Liver (tissue), 3 donors: ENCODE data around the gene SLC22A6.

Source experiments
- EGR1 ChIP-seq, 2 donors: IDR thresholded peaks; 2 replicates each; pipeline ENCODE4 v1.6.1; 2016 to 2018; ENCODE audit warnings: antibody characterized with exemption in 2 of 2, low read depth in 2 of 2
- FOXA1 ChIP-seq: IDR thresholded peaks from 2 replicates; pipeline ENCODE4 v1.6.1; 2016; ENCODE audit warnings: antibody characterized with exemption
- GABPA ChIP-seq, 2 donors: IDR thresholded peaks in 1 of 2; conservative IDR thresholded peaks in 1 of 2; 2 replicates each; pipeline ENCODE4 v1.6.1; 2016; ENCODE audit warnings: antibody characterized with exemption in 2 of 2, mild to moderate bottlenecking in 1 of 2, moderate library complexity in 1 of 2
- JUND ChIP-seq, 2 donors: IDR thresholded peaks; 2 replicates each; pipeline ENCODE4 v1.6.1; 2016; ENCODE audit warnings: antibody characterized with exemption in 2 of 2
- RAD21 ChIP-seq, 2 donors: IDR thresholded peaks; 2 replicates each; pipeline ENCODE4 v1.6.1; 2016; ENCODE audit warnings: antibody characterized with exemption in 2 of 2, mild to moderate bottlenecking in 2 of 2
- RXRA ChIP-seq, 2 donors: IDR thresholded peaks; 2 replicates each; pipeline ENCODE4 v1.6.1; 2017 to 2018; ENCODE audit warnings: antibody characterized with exemption in 2 of 2, mild to moderate bottlenecking in 1 of 2
- SP1 ChIP-seq: IDR thresholded peaks from 2 replicates; pipeline ENCODE4 v1.6.1; 2018; ENCODE audit warnings: antibody characterized with exemption, mild to moderate bottlenecking
- TAF1 ChIP-seq: conservative IDR thresholded peaks from 2 replicates; pipeline ENCODE4 v1.6.1; 2016; ENCODE audit warnings: antibody characterized with exemption, mild to moderate bottlenecking
- YY1 ChIP-seq: IDR thresholded peaks from 2 replicates; pipeline ENCODE4 v1.6.1; 2016; ENCODE audit warnings: antibody characterized with exemption, mild to moderate bottlenecking
- TF ChIP-seq, protein P1 (sequence below): fragments of 150-350 bp; IDR thresholded peaks from 2 replicates; pipeline ENCODE4 v1.5.1; 2017; ENCODE audit warnings: improper control_type of control experiment, low read depth, low read length; ENCODE audit not compliant: missing input control
- TF ChIP-seq, protein P2 (sequence below): IDR thresholded peaks from 2 replicates; pipeline ENCODE4 v1.6.1; 2016; ENCODE audit warnings: antibody characterized with exemption
- donor health status: healthy.
- donor health status: healthy.

DNA sequence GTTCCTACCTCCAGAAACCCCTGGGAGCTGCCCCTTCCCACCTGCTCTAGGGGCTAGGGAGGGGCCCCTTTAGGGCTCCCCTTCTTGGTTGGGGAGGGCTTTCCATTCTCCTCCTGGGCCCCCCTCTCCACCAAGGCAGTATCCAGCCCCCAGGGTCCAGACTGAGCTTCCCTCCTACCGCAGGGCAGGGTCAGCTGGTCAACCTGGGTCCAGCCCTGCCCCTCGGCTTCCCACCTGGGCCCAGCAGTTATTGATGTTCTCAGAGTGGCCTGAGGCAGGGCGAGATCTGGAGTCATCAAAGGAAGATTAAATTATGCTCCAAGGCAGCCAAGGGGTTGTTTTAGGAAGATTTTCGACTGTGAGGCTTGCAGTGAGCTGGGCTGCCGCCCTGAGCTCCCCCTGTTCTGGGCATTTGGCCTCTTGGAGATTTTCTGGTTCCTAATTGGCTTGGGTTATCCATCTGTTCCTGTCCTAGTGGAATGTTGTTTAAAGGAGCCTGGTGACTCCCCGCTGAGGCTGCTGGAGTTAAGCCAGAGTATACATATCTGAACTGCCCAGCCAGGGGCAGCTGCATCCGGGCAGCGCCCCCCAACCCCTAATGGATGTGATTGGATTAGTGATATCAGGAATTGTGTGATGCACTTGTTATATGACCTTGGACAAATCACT, 32.7 kb upstream of the SLC22A6 start:
- TF ChIP-seq, protein P1, sequence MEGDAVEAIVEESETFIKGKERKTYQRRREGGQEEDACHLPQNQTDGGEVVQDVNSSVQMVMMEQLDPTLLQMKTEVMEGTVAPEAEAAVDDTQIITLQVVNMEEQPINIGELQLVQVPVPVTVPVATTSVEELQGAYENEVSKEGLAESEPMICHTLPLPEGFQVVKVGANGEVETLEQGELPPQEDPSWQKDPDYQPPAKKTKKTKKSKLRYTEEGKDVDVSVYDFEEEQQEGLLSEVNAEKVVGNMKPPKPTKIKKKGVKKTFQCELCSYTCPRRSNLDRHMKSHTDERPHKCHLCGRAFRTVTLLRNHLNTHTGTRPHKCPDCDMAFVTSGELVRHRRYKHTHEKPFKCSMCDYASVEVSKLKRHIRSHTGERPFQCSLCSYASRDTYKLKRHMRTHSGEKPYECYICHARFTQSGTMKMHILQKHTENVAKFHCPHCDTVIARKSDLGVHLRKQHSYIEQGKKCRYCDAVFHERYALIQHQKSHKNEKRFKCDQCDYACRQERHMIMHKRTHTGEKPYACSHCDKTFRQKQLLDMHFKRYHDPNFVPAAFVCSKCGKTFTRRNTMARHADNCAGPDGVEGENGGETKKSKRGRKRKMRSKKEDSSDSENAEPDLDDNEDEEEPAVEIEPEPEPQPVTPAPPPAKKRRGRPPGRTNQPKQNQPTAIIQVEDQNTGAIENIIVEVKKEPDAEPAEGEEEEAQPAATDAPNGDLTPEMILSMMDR, result no peak
- no peak for TF ChIP-seq RAD21 (IDR thresholded peaks at IDR 0.05)
- TF ChIP-seq SP1, result no peak
- TF ChIP-seq, protein P2, sequence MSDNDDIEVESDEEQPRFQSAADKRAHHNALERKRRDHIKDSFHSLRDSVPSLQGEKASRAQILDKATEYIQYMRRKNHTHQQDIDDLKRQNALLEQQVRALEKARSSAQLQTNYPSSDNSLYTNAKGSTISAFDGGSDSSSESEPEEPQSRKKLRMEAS, result no peak
- TF ChIP-seq RXRA (IDR thresholded peaks at IDR 0.05), result no peak
- TF ChIP-seq FOXA1, result no peak
- no peak for TF ChIP-seq YY1
- TF ChIP-seq JUND (IDR thresholded peaks at IDR 0.05), result no peak
- TF ChIP-seq TAF1, result no peak
- no peak for TF ChIP-seq EGR1 (IDR thresholded peaks at IDR 0.05; ENCODE audit: low read depth in 2 of 2)
- TF ChIP-seq GABPA (IDR thresholded peaks at IDR 0.05 in 1 of 2, conservative IDR thresholded peaks at IDR 0.05 in 1 of 2), result no peak
